NCI-H2196 (cell line): Measurements from ENCODE around the gene THYN1.
"Not testable (repeated sequence)": the region's sequence is repeated elsewhere in the genome, so short reads cannot be mapped to it uniquely, and the experiment has no call there.

ENCODE experiments used
- DNase-seq: peaks from one replicate; lab custom pipeline; 2025; ENCODE audit not compliant: unreplicated experiment; lab: John Stamatoyannopoulos, UW

Gene THYN1

GRCh38 chr11:134275534-134276395 lies 22.6 kb upstream of the THYN1 start, which contains the start of gene GLB1L3:
Gene GLB1L3 (plus strand): TSS chr11:134276379. CDS start chr11:134276741, 362 bp downstream.
- no peak for DNase-seq

DNA sequence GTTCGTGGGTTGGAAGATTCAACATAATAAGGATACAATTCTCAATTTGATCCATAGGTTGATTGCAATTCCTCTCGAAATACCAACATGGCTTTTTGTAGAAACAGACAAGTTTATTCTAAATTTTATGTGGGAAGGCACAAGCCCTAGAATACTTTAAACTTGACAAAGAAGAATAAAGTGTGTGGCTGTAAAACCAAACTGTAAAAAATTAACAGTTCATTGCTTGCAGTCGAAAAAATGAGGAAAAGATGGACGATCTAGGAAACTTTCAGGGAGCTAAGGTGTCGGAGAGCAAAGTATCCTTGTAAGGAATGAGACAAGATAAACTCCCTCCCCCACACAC lies 22.0 kb upstream of the THYN1 start:
- DNase-seq, result no peak

GRCh38 chr11:134273317-134273712 lies 20.2 kb upstream of the THYN1 start:
- no peak for DNase-seq

GRCh38 chr11:134272381-134273316 lies 19.5 kb upstream of the THYN1 start:
- no peak for DNase-seq

GRCh38 chr11:134271978-134272377 lies 18.8 kb upstream of the THYN1 start:
- DNase-seq, result no peak

DNA sequence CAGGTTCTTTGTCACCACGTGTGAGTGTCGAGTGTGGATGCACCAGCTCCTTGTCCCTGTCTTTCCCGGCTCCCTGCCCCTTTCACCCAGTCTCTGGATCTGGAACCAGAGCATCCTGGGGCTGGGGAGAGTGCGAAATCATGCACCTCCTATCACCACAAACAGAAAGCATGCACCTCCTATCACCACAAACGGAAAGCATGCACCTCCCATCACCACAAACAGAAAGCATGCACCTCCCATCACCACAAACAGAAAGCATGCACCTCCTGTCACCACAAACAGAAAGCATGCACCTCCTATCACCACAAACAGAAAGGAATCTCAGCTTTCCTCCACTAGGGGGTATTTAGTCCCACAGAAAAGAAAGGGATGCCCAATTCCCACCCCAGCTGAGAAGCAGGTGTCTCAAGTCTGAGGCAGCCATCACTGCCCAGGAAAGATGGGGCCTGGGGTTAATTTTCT lies 17.1 kb upstream of the THYN1 start:
- no peak for DNase-seq

DNA sequence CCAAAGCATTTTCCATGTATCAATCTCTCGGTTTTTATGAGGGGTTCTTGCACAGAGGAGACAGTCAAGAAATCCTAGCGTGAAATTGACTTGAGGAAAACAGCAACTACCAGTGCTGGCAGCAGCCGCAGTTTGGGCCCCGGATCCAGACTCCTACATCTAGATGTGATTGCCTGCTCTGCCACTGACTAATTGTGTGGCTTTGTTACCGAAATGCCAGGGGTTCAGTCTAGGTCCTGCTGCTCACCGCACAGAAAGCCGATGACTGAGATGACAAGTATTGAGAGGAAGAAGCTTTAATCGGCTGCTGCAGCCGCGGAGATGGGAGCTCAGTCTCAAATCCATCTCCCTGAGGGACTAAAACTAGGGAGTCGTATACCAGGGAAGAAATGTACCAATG lies 14.8 kb upstream of the THYN1 start:
- no peak for DNase-seq

DNA sequence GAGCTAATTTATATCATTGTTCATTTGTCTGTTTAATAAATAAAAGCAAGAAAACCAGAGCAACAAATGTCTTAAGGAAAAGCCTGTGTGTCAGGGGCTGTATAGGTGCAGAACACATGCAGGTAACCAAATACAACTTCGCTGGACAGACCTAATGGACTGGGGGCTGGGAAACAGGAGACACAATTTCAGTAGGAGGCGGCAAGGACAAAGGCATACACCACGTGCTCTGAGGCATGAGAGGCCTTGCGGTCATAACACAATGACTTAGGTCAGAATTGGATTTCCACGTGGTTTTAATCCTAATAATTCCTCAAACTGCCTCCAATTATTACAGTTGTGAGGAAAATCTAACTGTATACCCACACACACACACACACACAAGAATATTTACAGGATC lies 14.3 kb upstream of the THYN1 start:
- no peak for DNase-seq

DNA sequence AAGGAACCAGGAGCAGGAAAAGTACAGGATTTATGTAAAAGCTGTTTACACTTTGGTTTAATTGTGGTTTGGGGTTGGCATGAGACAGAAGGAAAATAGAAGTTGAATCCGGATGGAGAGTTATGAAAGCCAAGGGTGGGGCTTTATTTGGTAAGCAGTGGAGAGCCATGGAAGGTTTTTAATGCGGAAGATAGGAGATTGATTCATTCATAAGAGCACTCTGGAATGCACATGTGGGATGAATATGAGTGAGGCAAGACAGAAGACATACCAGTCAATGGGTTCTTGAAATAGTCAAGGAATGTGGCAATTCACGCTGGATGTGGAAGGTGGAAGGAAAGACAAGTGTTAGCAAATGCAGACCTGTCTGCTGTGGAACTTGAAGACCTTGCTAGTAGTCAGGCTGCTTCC lies 13.7 kb upstream of the THYN1 start:
- no peak for DNase-seq

DNA sequence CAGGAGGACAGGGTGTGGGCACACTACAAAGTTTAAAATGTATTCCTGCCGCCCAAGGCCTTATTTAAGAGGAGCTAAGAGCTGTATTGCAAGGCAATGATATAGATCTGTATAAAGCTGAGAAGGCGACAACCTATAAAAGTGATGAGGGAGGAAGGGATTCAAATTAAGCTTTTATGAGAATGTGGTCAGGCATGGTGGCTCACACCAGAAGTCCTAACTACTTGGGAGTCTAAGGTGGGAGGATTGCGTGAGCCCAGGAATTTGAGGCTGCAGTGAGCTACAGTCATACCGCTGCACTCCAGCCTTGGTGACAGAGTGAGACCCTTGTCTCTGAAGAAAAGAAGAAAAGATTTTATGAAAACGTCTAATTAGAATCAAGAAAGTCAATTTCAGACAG lies 13.3 kb upstream of the THYN1 start:
- no peak for DNase-seq

- no peak for DNase-seq
These were observed 12.0 kb upstream of the THYN1 start for GRCh38 chr11:134264966-134265764.

GRCh38 chr11:134261626-134262488 lies 8.7 kb upstream of the THYN1 start:
- DNase-seq, result peak; percentile 29

DNA sequence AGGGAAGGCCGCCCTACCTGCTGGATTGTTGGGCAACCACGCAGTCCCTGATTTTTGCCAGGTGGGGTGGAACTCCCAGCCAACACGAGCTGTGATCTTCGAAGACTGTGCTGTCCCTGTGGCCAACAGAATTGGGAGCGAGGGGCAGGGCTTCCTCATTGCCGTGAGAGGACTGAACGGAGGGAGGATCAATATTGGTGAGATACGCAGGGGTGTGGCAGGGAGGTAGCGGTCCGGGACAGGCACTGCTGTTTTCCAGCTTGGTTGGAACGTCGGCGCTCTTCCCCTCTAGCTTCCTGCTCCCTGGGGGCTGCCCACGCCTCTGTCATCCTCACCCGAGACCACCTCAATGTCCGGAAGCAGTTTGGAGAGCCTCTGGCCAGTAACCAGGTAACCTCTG lies 7.8 kb upstream of the THYN1 start:
- DNase-seq, result no peak

GRCh38 chr11:134260503-134260902 lies 7.4 kb upstream of the THYN1 start:
- no peak for DNase-seq

- no peak for DNase-seq
These were observed 5.4 kb upstream of the THYN1 start for GRCh38 chr11:134258577-134258976.

DNA sequence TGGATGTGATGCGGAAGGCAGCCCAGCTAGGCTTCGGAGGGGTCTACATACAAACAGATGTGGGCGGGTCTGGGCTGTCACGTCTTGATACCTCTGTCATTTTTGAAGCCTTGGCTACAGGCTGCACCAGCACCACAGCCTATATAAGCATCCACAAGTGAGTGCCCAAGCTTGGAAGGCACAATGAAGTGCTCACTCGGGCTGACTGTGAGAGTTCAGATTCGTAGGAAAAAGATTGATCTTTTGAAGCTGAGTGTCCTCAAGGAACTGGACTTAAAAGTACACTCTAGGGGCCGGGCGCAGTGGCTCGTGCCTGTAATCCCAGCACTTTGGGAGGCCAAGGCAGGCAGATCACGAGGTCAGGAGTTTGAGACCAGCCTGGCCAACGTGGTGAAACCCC lies 3.9 kb upstream of the THYN1 start:
- DNase-seq, result no peak

GRCh38 chr11:134255184-134255561 lies 2.0 kb upstream of the THYN1 start:
- not testable (repeated sequence) for DNase-seq

DNA sequence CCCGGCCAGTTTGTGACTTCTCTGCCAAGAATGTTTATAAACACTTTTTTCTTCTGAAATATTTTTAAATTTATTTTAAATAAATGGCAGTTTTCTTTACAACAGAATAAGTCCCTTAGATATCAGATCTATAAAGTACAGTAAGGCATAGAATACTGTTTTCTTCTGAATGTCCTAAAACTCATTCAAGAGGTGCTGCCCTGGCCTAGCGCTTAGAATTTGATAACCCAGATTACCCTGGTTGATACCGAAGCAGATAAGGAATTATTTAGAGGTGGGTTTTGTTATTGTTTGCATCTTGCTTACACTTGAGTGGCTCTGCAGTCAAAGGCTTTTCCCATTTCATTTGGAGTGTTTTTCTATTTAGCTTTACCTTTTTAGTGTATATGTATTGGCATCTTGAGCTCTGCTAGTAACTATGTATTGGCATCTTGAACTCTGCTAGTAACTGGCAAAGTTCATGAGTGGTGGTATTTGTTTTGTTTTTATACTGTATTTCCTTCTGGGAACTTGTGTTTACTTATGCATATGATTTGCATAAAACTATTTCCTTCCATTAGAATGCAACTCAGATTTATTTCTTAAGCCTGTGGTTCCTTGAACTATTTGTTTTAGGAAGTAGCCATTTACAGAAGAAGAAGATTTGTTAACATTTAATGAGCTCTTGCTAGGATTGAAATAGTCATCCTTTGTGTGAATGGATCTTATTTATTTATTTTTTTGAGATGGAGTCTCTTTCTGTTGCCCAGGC lies 1.5 kb upstream of the THYN1 start:
- no peak for DNase-seq
